ENCODE measurements around the gene ACTC1. TPM values are rescaled to one million over a fixed set of nuclear protein-coding genes. Genes with fewer than 3 reads are reported as not detected.
"Not testable (repeated sequence)": the region's sequence is repeated elsewhere in the genome, so short reads cannot be mapped to it uniquely, and the experiment has no call there.

ACTC1 gene
- total RNA-seq: 14,086 TPM
- long read RNA-seq, transcript ACTC1-201 (7 exons, 3,694 nt): major isoform, 9,080 of 12,957 reads
- long read RNA-seq, transcript ACTC1-206 (6 exons, 1,396 nt): minor isoform, 27 of 12,957 reads
- long read RNA-seq, partial matches to known transcripts: 3,739 of 12,957 reads
- long read RNA-seq, other reads (novel, unspliced or antisense): 110 of 12,957 reads

GRCh38 chr15:34795267-34796081, at the start of gene ACTC1:
TSS of gene ACTC1 (minus strand) at chr15:34795549. CDS start at chr15:34794808, 741 bp downstream.
- DNase-seq (peak; percentile 88), ATAC-seq (peak; percentile 68)
- intact Hi-C loops (cut with micrococcal nuclease): loop anchor here (10.0 kb wide), 1 partner anchor 81 kb away; no protein-coding TSS in a partner anchor

GRCh38 chr15:34841262-34841725, 45.9 kb upstream of the ACTC1 start:
- peak; percentile 75 for ATAC-seq

GRCh38 chr15:34838282-34838681, 42.9 kb upstream of the ACTC1 start:
- intact Hi-C loops (cut with micrococcal nuclease): no loop called here
- DNase-seq (no peak), ATAC-seq (no peak)

More at GRCh38 chr15:34841262-34841725, 45.9 kb upstream of the ACTC1 start:
- no peak for DNase-seq
- intact Hi-C loops (cut with micrococcal nuclease): no loop called here

- DNase-seq (no peak), ATAC-seq (no peak)
- intact Hi-C loops (cut with micrococcal nuclease): no loop called here
These were observed 42.1 kb upstream of the ACTC1 start for GRCh38 chr15:34837246-34838016.

GRCh38 chr15:34828145-34828911, 33.0 kb upstream of the ACTC1 start:
- intact Hi-C loops (cut with micrococcal nuclease): loop anchor here (5.0 kb wide), 1 partner anchor 1101 kb away; no protein-coding TSS in a partner anchor

GRCh38 chr15:34821831-34822230, 26.5 kb upstream of the ACTC1 start:
- ATAC-seq (peak; percentile 58), DNase-seq (no peak)
- intact Hi-C loops (cut with micrococcal nuclease): no loop called here

More at GRCh38 chr15:34828145-34828911, 33.0 kb upstream of the ACTC1 start:
- DNase-seq (no peak), ATAC-seq (no peak)

GRCh38 chr15:34820110-34820509, 24.8 kb upstream of the ACTC1 start:
- DNase-seq (no peak), ATAC-seq (no peak)
- intact Hi-C loops (cut with micrococcal nuclease): no loop called here

GRCh38 chr15:34818526-34818925, 23.2 kb upstream of the ACTC1 start:
- no peak for ATAC-seq
- intact Hi-C loops (cut with micrococcal nuclease): no loop called here
- no peak for DNase-seq

GRCh38 chr15:34815836-34816235, 20.5 kb upstream of the ACTC1 start:
- intact Hi-C loops (cut with micrococcal nuclease): no loop called here
- DNase-seq (no peak), ATAC-seq (no peak)

GRCh38 chr15:34813446-34814190, 18.3 kb upstream of the ACTC1 start:
- intact Hi-C loops (cut with micrococcal nuclease): no loop called here
- ATAC-seq (peak; percentile 43), DNase-seq (no peak)

GRCh38 chr15:34812868-34813365, 17.6 kb upstream of the ACTC1 start:
- ATAC-seq; DNase-seq; intact Hi-C loops (cut with micrococcal nuclease): not testable (repeated sequence)

- no peak for ATAC-seq
- DNase-seq: no peak
- intact Hi-C loops (cut with micrococcal nuclease): no loop called here
These were observed 17.0 kb upstream of the ACTC1 start for GRCh38 chr15:34812369-34812768.

- intact Hi-C loops (cut with micrococcal nuclease): no loop called here
- ATAC-seq (no peak), DNase-seq (no peak)
These were observed 15.2 kb upstream of the ACTC1 start for GRCh38 chr15:34810443-34811129.

GRCh38 chr15:34809186-34809585, 13.8 kb upstream of the ACTC1 start:
- ATAC-seq (no peak), DNase-seq (no peak)
- intact Hi-C loops (cut with micrococcal nuclease): no loop called here

GRCh38 chr15:34808016-34808415, 12.7 kb upstream of the ACTC1 start:
- intact Hi-C loops (cut with micrococcal nuclease): no loop called here
- no peak for ATAC-seq
- DNase-seq: no peak

- DNase-seq; ATAC-seq; intact Hi-C loops (cut with micrococcal nuclease): not testable (repeated sequence)
These were observed 11.9 kb upstream of the ACTC1 start for GRCh38 chr15:34807241-34807640.

GRCh38 chr15:34804776-34805175, 9.4 kb upstream of the ACTC1 start:
- DNase-seq (no peak), ATAC-seq (no peak)
- intact Hi-C loops (cut with micrococcal nuclease): no loop called here
